HCT116 (cell line): ENCODE measurements around the gene ACSM3. TPM values are rescaled to one million over a fixed set of nuclear protein-coding genes. Genes with fewer than 3 reads are reported as not detected.

Source experiments
- ATAC-seq: fragments of 200-7000 bp; cut with Tn5 transposase; 2 replicates; pipeline ENCODE4 v1.9.1; 2020; ENCODE audit warnings: mild to moderate bottlenecking, moderate library complexity
- BruUV-seq: library from RNA; stranded (reverse); fragments of 400-500 nt; replicated peaks from 2 replicates; lab custom pipeline; 2021; lab: Mats Ljungman, UMichigan
- CTCF ChIA-PET: fragments of 300-600 bp; sonication (Branson Sonifier 250); formaldehyde crosslinking; loops from one replicate; lab custom pipeline; 2021; ENCODE audit warnings: antibody characterized with exemption; lab: Charles Lee
- POLR2A ChIA-PET: fragments of 300-600, 350-600 bp; sonication (Branson Sonifier 250); formaldehyde crosslinking; loops from one replicate; lab custom pipeline; 2021; ENCODE audit warnings: antibody characterized with exemption; lab: Charles Lee
- RAD21 ChIA-PET, 2 experiments: fragments of 300-600 bp; sonication (Branson Sonifier 250); formaldehyde crosslinking; loops; one replicate each; lab custom pipeline; 2023; ENCODE audit warnings: low total read pairs in 2 of 2; ENCODE audit not compliant: uncharacterized antibody in 2 of 2, unreplicated experiment in 2 of 2, low non-redundant PET in 1 of 2; lab: Charles Lee
- DNase-seq: peaks from one replicate; pipeline ENCODE4 v3.0.0-alpha.2; 2010; ENCODE audit warnings: low read depth, low spot score
- H2AFZ ChIP-seq: fragments of 200-600 bp; shearing (Covaris generic), sonication (generic); 2 replicates; pipeline ENCODE4 v1.6.1; 2017; ENCODE audit warnings: low read depth, mixed run types, mixed read lengths, antibody characterized with exemption, low read length; ENCODE audit not compliant: poor library complexity, severe bottlenecking
- H3K27ac ChIP-seq: 2 replicates; pipeline ENCODE4 v1.5.1; 2012; ENCODE audit warnings: low read depth, low read length
- H3K27me3 ChIP-seq: fragments of 200-600 bp; sonication (generic); 2 replicates; pipeline ENCODE4 v1.6.1; 2016; ENCODE audit warnings: mixed run types, low read length, mixed read lengths; ENCODE audit not compliant: insufficient read depth
- H3K36me3 ChIP-seq, 2 experiments: fragments of 200-500 bp in 1 of 2; fragments of 200-600 bp in 1 of 2; sonication (Bioruptor generic) in 1 of 2; sonication (generic) in 1 of 2; 2 replicates each; pipeline versions ENCODE4 v1.5.1 to v1.6.1; 2014 to 2016; ENCODE audit warnings: low read length in 2 of 2, inconsistent platforms in 1 of 2, mixed read lengths in 1 of 2, mixed run types in 1 of 2; ENCODE audit not compliant: insufficient read depth in 2 of 2, control insufficient read depth in 1 of 2
- H3K4me1 ChIP-seq, 2 experiments: fragments of 200-600 bp in 1 of 2; sonication (generic) in 1 of 2; 2 replicates each; pipeline versions ENCODE4 v1.5.1 to v1.6.1; 2012 to 2017; ENCODE audit warnings: low read length in 2 of 2, inconsistent platforms in 1 of 2, mild to moderate bottlenecking in 1 of 2, mixed read lengths in 1 of 2, mixed run types in 1 of 2, moderate library complexity in 1 of 2; ENCODE audit not compliant: insufficient read depth in 2 of 2, control insufficient read depth in 1 of 2
- H3K4me2 ChIP-seq: fragments of 200-600 bp; sonication (generic); 2 replicates; pipeline ENCODE4 v1.6.1; 2017; ENCODE audit warnings: mixed run types, low read length, mixed read lengths
- H3K4me3 ChIP-seq, 2 experiments: fragments of 200-600 bp in 1 of 2; sonication (generic) in 1 of 2; replicated peaks in 1 of 2; 2 replicates each; pipeline ENCODE4 v1.5.1; 2011 to 2016; ENCODE audit warnings: low read length in 2 of 2, control low read depth in 1 of 2, low read depth in 1 of 2, mild to moderate bottlenecking in 1 of 2, mixed read lengths in 1 of 2, mixed run types in 1 of 2
- H3K79me2 ChIP-seq: fragments of 200-600 bp; sonication (generic); 2 replicates; pipeline ENCODE4 v1.6.1; 2017; ENCODE audit warnings: mild to moderate bottlenecking, mixed run types, low read length, moderate library complexity, mixed read lengths; ENCODE audit not compliant: insufficient read depth
- H3K9ac ChIP-seq: fragments of 200-600 bp; sonication (generic); 2 replicates; pipeline ENCODE4 v1.6.1; 2016; ENCODE audit warnings: low read length, mixed read lengths
- H3K9me2 ChIP-seq: fragments of 200-600 bp; sonication (generic), shearing (Covaris generic); 2 replicates; pipeline ENCODE4 v1.6.1; 2017; ENCODE audit warnings: mixed run types, mild to moderate bottlenecking, moderate library complexity; ENCODE audit not compliant: insufficient read depth
- H3K9me3 ChIP-seq, 2 experiments: fragments of 200-500 bp in 1 of 2; fragments of 200-600 bp in 1 of 2; sonication (Bioruptor generic) in 1 of 2; sonication (generic) in 1 of 2; 2 replicates each; pipeline ENCODE4 v1.6.1; 2014 to 2017; ENCODE audit warnings: low read length in 2 of 2, mixed read lengths in 2 of 2, inconsistent platforms in 1 of 2, low read depth in 1 of 2, mild to moderate bottlenecking in 1 of 2, mixed run types in 1 of 2, moderate library complexity in 1 of 2; ENCODE audit not compliant: control insufficient read depth in 1 of 2, insufficient read depth in 1 of 2
- H4K20me1 ChIP-seq: fragments of 200-600 bp; sonication (generic), shearing (Covaris generic); 2 replicates; pipeline ENCODE4 v1.6.1; 2017; ENCODE audit warnings: mixed run types, mild to moderate bottlenecking, moderate library complexity; ENCODE audit not compliant: insufficient read depth
- CBX3 ChIP-seq: IDR thresholded peaks from 2 replicates; pipeline ENCODE4 v1.6.1; 2012; ENCODE audit warnings: low read depth
- CEBPB ChIP-seq: IDR thresholded peaks from 2 replicates; pipeline ENCODE4 v1.6.1; 2012; ENCODE audit warnings: low read depth
- CTCF ChIP-seq, 3 experiments: fragments of 200-600 bp in 1 of 3; sonication (generic) in 1 of 3; IDR thresholded peaks in 2 of 3; conservative IDR thresholded peaks in 1 of 3; 2 replicates each; pipeline ENCODE4 v1.5.1; 2012 to 2017; ENCODE audit warnings: low read depth in 2 of 3, low read length in 2 of 3, antibody characterized with exemption in 1 of 3, borderline replicate concordance in 1 of 3, control low read depth in 1 of 3, mild to moderate bottlenecking in 1 of 3, mixed read lengths in 1 of 3, mixed run types in 1 of 3, moderate library complexity in 1 of 3; ENCODE audit not compliant: insufficient read depth in 1 of 3
- EZH2 ChIP-seq: fragments of 200-600 bp; sonication (generic); IDR thresholded peaks from 2 replicates; pipeline ENCODE4 v1.6.1; 2017; ENCODE audit warnings: antibody characterized with exemption, mixed run types
- EZH2phosphoT487 ChIP-seq: fragments of 200-600 bp; IDR thresholded peaks from 2 replicates; pipeline ENCODE4 v1.6.1; 2018; ENCODE audit warnings: antibody characterized with exemption, borderline replicate concordance
- JUND ChIP-seq: IDR thresholded peaks from 2 replicates; pipeline ENCODE4 v1.6.1; 2012
- MAX ChIP-seq: IDR thresholded peaks from 2 replicates; pipeline ENCODE4 v1.6.1; 2012
- POLR2A ChIP-seq: IDR thresholded peaks from 2 replicates; pipeline ENCODE4 v1.7.0; 2011; ENCODE audit warnings: borderline replicate concordance; ENCODE audit not compliant: insufficient read depth, insufficient read length; ENCODE audit errors: extremely low read depth
- SIN3A ChIP-seq: IDR thresholded peaks from 2 replicates; pipeline ENCODE4 v1.6.1; 2012; ENCODE audit warnings: low read depth
- SRF ChIP-seq: IDR thresholded peaks from 2 replicates; pipeline ENCODE4 v1.6.1; 2012; ENCODE audit warnings: low read depth
- YY1 ChIP-seq: IDR thresholded peaks from 2 replicates; pipeline ENCODE4 v1.6.1; 2011; ENCODE audit warnings: low read length, low read depth, moderate library complexity, mild to moderate bottlenecking; ENCODE audit not compliant: insufficient replicate concordance; ENCODE audit errors: extremely low read depth
- intact Hi-C: fragments of 100-400 bp; cut with micrococcal nuclease; formaldehyde crosslinking; loops from 2 replicates; pipeline ENCODE4 v1.10.0; 2022
- total RNA-seq: library from RNA; stranded (reverse); gene quantifications from one replicate; pipeline ENCODE4 v1.2.1, GENCODE V29; 2021; ENCODE audit not compliant: unreplicated experiment

Gene ACSM3
- total RNA-seq, 1 experiment from 2014 or later = 15.0 TPM

- intact Hi-C loops = no loop called here
- no peaks in the 10 kb centered on the region for H4K20me1 ChIP-seq
- no peak for TF ChIP-seq MAX
- TF ChIP-seq CBX3 = no peak
- no peak for TF ChIP-seq SIN3A
- no peak for TF ChIP-seq JUND
- TF ChIP-seq CTCF (IDR thresholded peaks at IDR 0.05 in 2 of 3, conservative IDR thresholded peaks at IDR 0.05 in 1 of 3; ENCODE audit: borderline replicate concordance in 1 of 3, insufficient read depth in 1 of 3, low read depth in 2 of 3, low read length in 2 of 3) = no peak
- no peak for TF ChIP-seq POLR2A
- TF ChIP-seq CEBPB = no peak
- no peak for TF ChIP-seq EZH2
- TF ChIP-seq EZH2phosphoT487 = no peak
- no peak for TF ChIP-seq YY1
- no peak for TF ChIP-seq SRF
- H2AFZ ChIP-seq = no peak overlapping the region
- H3K36me3 ChIP-seq = peaks cover 7 to 10% of the 10 kb centered on the region in 2 experiments
- no peak overlapping the region for H3K9ac ChIP-seq
- ATAC-seq (no peak), DNase-seq (no peak)
- BruUV-seq = no TSS peak
- no peaks in the 10 kb centered on the region for H3K9me3 ChIP-seq
- ChIA-PET CTCF (no interaction called here), POLR2A (no interaction called here), RAD21 (no interaction called here)
- no peak overlapping the region for H3K27ac ChIP-seq
- H3K27me3 ChIP-seq = no peaks in the 10 kb centered on the region
- H3K79me2 ChIP-seq = peaks cover 24% of the 10 kb centered on the region
- no peak overlapping the region for H3K4me2 ChIP-seq
- H3K9me2 ChIP-seq = no peaks in the 10 kb centered on the region
- H3K4me1 ChIP-seq = peaks cover 6 to 13% of the 10 kb centered on the region in 2 experiments
- H3K4me3 ChIP-seq = no peak overlapping the region
Observed at GRCh38 chr16:20803192-20803560, 39.4 kb downstream of the ACSM3 start.
